ENCODE data around the gene AKR1B15. TPM values are rescaled to one million over a fixed set of nuclear protein-coding genes. Genes with fewer than 3 reads are reported as not detected.

Gene AKR1B15
- total and polyA plus RNA-seq, 2 experiments from 2014 or later = not detected

- TF ChIP-seq ZNF462 (CRISPR knock-in tag; IDR thresholded peaks at IDR 0.05) (no peak), CREB1 (CRISPR knock-in tag; IDR thresholded peaks at IDR 0.05; ENCODE audit: low read depth) (no peak)
These were observed 23.0 kb downstream of the AKR1B15 start (continued) for GRCh38 chr7:134571746-134572461.

- peaks cover 27% of the 10 kb centered on the region for H3K9me3 Mint-ChIP-seq
- no peak overlapping the region for H3K4me3 ChIP-seq
- TF ChIP-seq JUNB (IDR thresholded peaks at IDR 0.05; ENCODE audit: unreplicated experiment) (no peak), CTCF (conservative IDR thresholded peaks at IDR 0.05; ENCODE audit: low read depth in 2 of 2) (no peak), STAT1 (IDR thresholded peaks at IDR 0.05; ENCODE audit: unreplicated experiment) (no peak), REST (IDR thresholded peaks at IDR 0.05; ENCODE audit: unreplicated experiment) (no peak)
These were observed 25.4 kb downstream of the AKR1B15 start for GRCh38 chr7:134574322-134574721.

More at GRCh38 chr7:134574322-134574721, 25.4 kb downstream of the AKR1B15 start:
- Mint-ChIP-seq H3K36me3 (ENCODE audit: low read depth) (peaks cover 11% of the 10 kb centered on the region), H3K4me1 (no peaks in the 10 kb centered on the region), H3K27me3 (ENCODE audit: insufficient read depth, low read depth, poor library complexity) (no peaks in the 10 kb centered on the region), H3K4me3 (no peak overlapping the region), H3K27ac (no peak overlapping the region)
- Histone ChIP-seq H4K20me1 (replicated peaks; ENCODE audit: insufficient read depth) (no peaks in the 10 kb centered on the region), H2AFZ (no peak overlapping the region), H3K36me3 (ENCODE audit: insufficient read depth) (no peaks in the 10 kb centered on the region; the same call in 1 of the 2 replicates), H3K27me3 (ENCODE audit: insufficient read depth) (no peaks in the 10 kb centered on the region), H3K4me1 (ENCODE audit: insufficient read depth) (no peaks in the 10 kb centered on the region), H3K4me2 (no peak overlapping the region), H3K27ac (ENCODE audit: low read depth) (no peak overlapping the region), H3K9me2 (ENCODE audit: insufficient read depth) (no peaks in the 10 kb centered on the region), H3F3A (replicated peaks; ENCODE audit: low read depth) (no peaks in the 10 kb centered on the region), H3K79me2 (replicated peaks; ENCODE audit: insufficient read depth) (no peaks in the 10 kb centered on the region)
- ATAC-seq (no peak), DNase-seq (ENCODE audit: low spot score) (no peak)
